ENCODE measurements around the gene CMTR1.

GRCh38 chr6:37438930-37439329 lies 5.9 kb downstream of the CMTR1 start:
- TF ChIP-seq BCL11A (tag by site-specific recombination; IDR thresholded peaks at IDR 0.05; ENCODE audit: low read depth): no peak
- no peak for TF ChIP-seq ZNF555 (tag by site-specific recombination; conservative IDR thresholded peaks at IDR 0.05)
- no peak for TF ChIP-seq CTCF (tag by site-specific recombination; IDR thresholded peaks at IDR 0.05)
- no peak for TF ChIP-seq ZNF785 (tag by site-specific recombination; IDR thresholded peaks at IDR 0.05)
- TF ChIP-seq ZSCAN23 (tag by site-specific recombination; IDR thresholded peaks at IDR 0.05): no peak
- no peak for TF ChIP-seq ZFP41 (tag by site-specific recombination; IDR thresholded peaks at IDR 0.05; ENCODE audit: borderline replicate concordance)
- no peak for TF ChIP-seq ZNF423 (tag by site-specific recombination; IDR thresholded peaks at IDR 0.05)
- TF ChIP-seq ELK4 (IDR thresholded peaks at IDR 0.05; ENCODE audit: borderline replicate concordance, low read depth, low read length): no peak
- no peak for TF ChIP-seq REST (tag by site-specific recombination; IDR thresholded peaks at IDR 0.05)
- TF ChIP-seq ZBTB7A (tag by site-specific recombination; IDR thresholded peaks at IDR 0.05; ENCODE audit: low read depth): no peak
